Left ventricle myocardium superior (tissue), 1 donor: ENCODE data around the gene CCDC27. TPM values are rescaled to one million over a fixed set of nuclear protein-coding genes. Genes with fewer than 3 reads are reported as not detected.

Source experiments
- ATAC-seq: fragments of 200-7000 bp; cut with Tn5 transposase; one replicate; pipeline ENCODE4 v1.9.1; 2020; ENCODE audit warnings: mild to moderate bottlenecking, moderate library complexity
- DNase-seq: peaks from one replicate; pipeline ENCODE4 v3.0.0-alpha.2; 2020
- intact Hi-C: fragments of 100-400 bp; cut with micrococcal nuclease; formaldehyde crosslinking; loops from one replicate; pipeline ENCODE4 v1.11.0; 2022
- long read RNA-seq: library from polyadenylated mRNA; unstranded; transcript quantifications from one replicate; pipeline ENCODE4 v2.0.0, GENCODE V29; 2021
- total RNA-seq: library from RNA; stranded (reverse); fragmentation: NEBNext Ultra II Directional; extraction: Animal tissue kit (Norgen Biotek cat#: 25700); gene quantifications from one replicate; pipeline ENCODE4 v1.2.1, GENCODE V29; 2021
- donor health status: DM: no; HTN: yes; CAD: no; lungs with severe emphysema.

Gene CCDC27
- not detected for total RNA-seq
- long read RNA-seq = 0 reads

- DNase-seq (no peak), ATAC-seq (no peak)
- intact Hi-C loops = no loop called here
Measured at GRCh38 chr1:3752400-3752945, at the start of gene CCDC27. Gene CCDC27 (plus strand): TSS chr1:3752450. CDS start chr1:3752482, 32 bp downstream.

GRCh38 chr1:3702528-3702927 lies 49.7 kb upstream of the CCDC27 start:
- intact Hi-C loops = no loop called here
- ATAC-seq = no peak
- DNase-seq = no peak

- intact Hi-C loops = no loop called here
- no peak for ATAC-seq
- no peak for DNase-seq
Measured at GRCh38 chr1:3702990-3703728, 49.1 kb upstream of the CCDC27 start.

GRCh38 chr1:3703786-3704371 lies 48.4 kb upstream of the CCDC27 start:
- DNase-seq (no peak), ATAC-seq (no peak)
- intact Hi-C loops = no loop called here

GRCh38 chr1:3705341-3705950 lies 46.8 kb upstream of the CCDC27 start:
- DNase-seq (no peak), ATAC-seq (no peak)
- intact Hi-C loops = no loop called here

GRCh38 chr1:3706651-3707297 lies 45.5 kb upstream of the CCDC27 start:
- ATAC-seq = no peak

GRCh38 chr1:3707298-3707938 lies 44.8 kb upstream of the CCDC27 start:
- DNase-seq (no peak), ATAC-seq (no peak)
- intact Hi-C loops = no loop called here

More at GRCh38 chr1:3706651-3707297, 45.5 kb upstream of the CCDC27 start:
- intact Hi-C loops = no loop called here
- no peak for DNase-seq

GRCh38 chr1:3707939-3708328 lies 44.3 kb upstream of the CCDC27 start:
- intact Hi-C loops = no loop called here
- DNase-seq (no peak), ATAC-seq (no peak)

- intact Hi-C loops = no loop called here
- DNase-seq (no peak), ATAC-seq (no peak)
Measured at GRCh38 chr1:3708791-3709190, 43.5 kb upstream of the CCDC27 start.

- DNase-seq (no peak), ATAC-seq (no peak)
- intact Hi-C loops = no loop called here
Measured at GRCh38 chr1:3710251-3710650, 42.0 kb upstream of the CCDC27 start.

GRCh38 chr1:3711381-3711779 lies 40.9 kb upstream of the CCDC27 start:
- DNase-seq = no peak
- ATAC-seq = no peak
- intact Hi-C loops = no loop called here

- no peak for DNase-seq
- ATAC-seq = no peak
- intact Hi-C loops = no loop called here
Measured at GRCh38 chr1:3711780-3712451, 40.3 kb upstream of the CCDC27 start.

GRCh38 chr1:3712573-3713535 lies 39.4 kb upstream of the CCDC27 start:
- ATAC-seq = peak; percentile 90

GRCh38 chr1:3713840-3714239 lies 38.4 kb upstream of the CCDC27 start:
- DNase-seq = no peak
- intact Hi-C loops = no loop called here
- ATAC-seq = no peak

More at GRCh38 chr1:3712573-3713535, 39.4 kb upstream of the CCDC27 start:
- intact Hi-C loops = no loop called here
- DNase-seq = peak; percentile 83

- intact Hi-C loops = no loop called here
- DNase-seq (peak; percentile 70), ATAC-seq (peak; percentile 67)
Measured at GRCh38 chr1:3714284-3714741, 37.9 kb upstream of the CCDC27 start.

GRCh38 chr1:3714814-3715213 lies 37.4 kb upstream of the CCDC27 start:
- DNase-seq (no peak), ATAC-seq (no peak)
- intact Hi-C loops = no loop called here

- intact Hi-C loops = no loop called here
- no peak for ATAC-seq
- DNase-seq = no peak
Measured at GRCh38 chr1:3716351-3716750, 35.9 kb upstream of the CCDC27 start.
